HCT116 (cell line): Measurements from ENCODE around the gene DTNB. TPM values are rescaled to one million over a fixed set of nuclear protein-coding genes. Genes with fewer than 3 reads are reported as not detected.

ENCODE experiments used
- ATAC-seq: fragments of 200-7000 bp; cut with Tn5 transposase; 2 replicates; pipeline ENCODE4 v1.9.1; 2020; ENCODE audit warnings: mild to moderate bottlenecking, moderate library complexity
- BruUV-seq: library from RNA; stranded (reverse); fragments of 400-500 nt; replicated peaks from 2 replicates; lab custom pipeline; 2021; lab: Mats Ljungman, UMichigan
- CTCF ChIA-PET: fragments of 300-600 bp; sonication (Branson Sonifier 250); formaldehyde crosslinking; loops from one replicate; lab custom pipeline; 2021; ENCODE audit warnings: antibody characterized with exemption; lab: Charles Lee
- POLR2A ChIA-PET: fragments of 300-600, 350-600 bp; sonication (Branson Sonifier 250); formaldehyde crosslinking; loops from one replicate; lab custom pipeline; 2021; ENCODE audit warnings: antibody characterized with exemption; lab: Charles Lee
- RAD21 ChIA-PET, 2 experiments: fragments of 300-600 bp; sonication (Branson Sonifier 250); formaldehyde crosslinking; loops; one replicate each; lab custom pipeline; 2023; ENCODE audit warnings: low total read pairs in 2 of 2; ENCODE audit not compliant: uncharacterized antibody in 2 of 2, unreplicated experiment in 2 of 2, low non-redundant PET in 1 of 2; lab: Charles Lee
- DNase-seq: peaks from one replicate; pipeline ENCODE4 v3.0.0-alpha.2; 2010; ENCODE audit warnings: low read depth, low spot score
- H2AFZ ChIP-seq: fragments of 200-600 bp; shearing (Covaris generic), sonication (generic); 2 replicates; pipeline ENCODE4 v1.6.1; 2017; ENCODE audit warnings: low read depth, mixed run types, mixed read lengths, antibody characterized with exemption, low read length; ENCODE audit not compliant: poor library complexity, severe bottlenecking
- H3K27ac ChIP-seq: 2 replicates; pipeline ENCODE4 v1.5.1; 2012; ENCODE audit warnings: low read depth, low read length
- H3K27me3 ChIP-seq: fragments of 200-600 bp; sonication (generic); 2 replicates; pipeline ENCODE4 v1.6.1; 2016; ENCODE audit warnings: mixed run types, low read length, mixed read lengths; ENCODE audit not compliant: insufficient read depth
- H3K36me3 ChIP-seq, 2 experiments: fragments of 200-500 bp in 1 of 2; fragments of 200-600 bp in 1 of 2; sonication (Bioruptor generic) in 1 of 2; sonication (generic) in 1 of 2; 2 replicates each; pipeline versions ENCODE4 v1.5.1 to v1.6.1; 2014 to 2016; ENCODE audit warnings: low read length in 2 of 2, inconsistent platforms in 1 of 2, mixed read lengths in 1 of 2, mixed run types in 1 of 2; ENCODE audit not compliant: insufficient read depth in 2 of 2, control insufficient read depth in 1 of 2
- H3K4me1 ChIP-seq, 2 experiments: fragments of 200-600 bp in 1 of 2; sonication (generic) in 1 of 2; 2 replicates each; pipeline versions ENCODE4 v1.5.1 to v1.6.1; 2012 to 2017; ENCODE audit warnings: low read length in 2 of 2, inconsistent platforms in 1 of 2, mild to moderate bottlenecking in 1 of 2, mixed read lengths in 1 of 2, mixed run types in 1 of 2, moderate library complexity in 1 of 2; ENCODE audit not compliant: insufficient read depth in 2 of 2, control insufficient read depth in 1 of 2
- H3K4me2 ChIP-seq: fragments of 200-600 bp; sonication (generic); 2 replicates; pipeline ENCODE4 v1.6.1; 2017; ENCODE audit warnings: mixed run types, low read length, mixed read lengths
- H3K4me3 ChIP-seq, 2 experiments: fragments of 200-600 bp in 1 of 2; sonication (generic) in 1 of 2; replicated peaks in 1 of 2; 2 replicates each; pipeline ENCODE4 v1.5.1; 2011 to 2016; ENCODE audit warnings: low read length in 2 of 2, control low read depth in 1 of 2, low read depth in 1 of 2, mild to moderate bottlenecking in 1 of 2, mixed read lengths in 1 of 2, mixed run types in 1 of 2
- H3K79me2 ChIP-seq: fragments of 200-600 bp; sonication (generic); 2 replicates; pipeline ENCODE4 v1.6.1; 2017; ENCODE audit warnings: mild to moderate bottlenecking, mixed run types, low read length, moderate library complexity, mixed read lengths; ENCODE audit not compliant: insufficient read depth
- H3K9ac ChIP-seq: fragments of 200-600 bp; sonication (generic); 2 replicates; pipeline ENCODE4 v1.6.1; 2016; ENCODE audit warnings: low read length, mixed read lengths
- H3K9me2 ChIP-seq: fragments of 200-600 bp; sonication (generic), shearing (Covaris generic); 2 replicates; pipeline ENCODE4 v1.6.1; 2017; ENCODE audit warnings: mixed run types, mild to moderate bottlenecking, moderate library complexity; ENCODE audit not compliant: insufficient read depth
- H3K9me3 ChIP-seq, 2 experiments: fragments of 200-500 bp in 1 of 2; fragments of 200-600 bp in 1 of 2; sonication (Bioruptor generic) in 1 of 2; sonication (generic) in 1 of 2; 2 replicates each; pipeline ENCODE4 v1.6.1; 2014 to 2017; ENCODE audit warnings: low read length in 2 of 2, mixed read lengths in 2 of 2, inconsistent platforms in 1 of 2, low read depth in 1 of 2, mild to moderate bottlenecking in 1 of 2, mixed run types in 1 of 2, moderate library complexity in 1 of 2; ENCODE audit not compliant: control insufficient read depth in 1 of 2, insufficient read depth in 1 of 2
- H4K20me1 ChIP-seq: fragments of 200-600 bp; sonication (generic), shearing (Covaris generic); 2 replicates; pipeline ENCODE4 v1.6.1; 2017; ENCODE audit warnings: mixed run types, mild to moderate bottlenecking, moderate library complexity; ENCODE audit not compliant: insufficient read depth
- ATF3 ChIP-seq: IDR thresholded peaks from 2 replicates; pipeline ENCODE4 v1.6.1; 2012
- CTCF ChIP-seq, 3 experiments: fragments of 200-600 bp in 1 of 3; sonication (generic) in 1 of 3; IDR thresholded peaks in 2 of 3; conservative IDR thresholded peaks in 1 of 3; 2 replicates each; pipeline ENCODE4 v1.5.1; 2012 to 2017; ENCODE audit warnings: low read depth in 2 of 3, low read length in 2 of 3, antibody characterized with exemption in 1 of 3, borderline replicate concordance in 1 of 3, control low read depth in 1 of 3, mild to moderate bottlenecking in 1 of 3, mixed read lengths in 1 of 3, mixed run types in 1 of 3, moderate library complexity in 1 of 3; ENCODE audit not compliant: insufficient read depth in 1 of 3
- ELF1 ChIP-seq: IDR thresholded peaks from 2 replicates; pipeline ENCODE4 v1.6.1; 2012; ENCODE audit warnings: low read depth, borderline replicate concordance
- EZH2 ChIP-seq: fragments of 200-600 bp; sonication (generic); IDR thresholded peaks from 2 replicates; pipeline ENCODE4 v1.6.1; 2017; ENCODE audit warnings: antibody characterized with exemption, mixed run types
- SIN3A ChIP-seq: IDR thresholded peaks from 2 replicates; pipeline ENCODE4 v1.6.1; 2012; ENCODE audit warnings: low read depth
- SP1 ChIP-seq: IDR thresholded peaks from 2 replicates; pipeline ENCODE4 v1.6.1; 2012; ENCODE audit warnings: low read depth
- SRF ChIP-seq: IDR thresholded peaks from 2 replicates; pipeline ENCODE4 v1.6.1; 2012; ENCODE audit warnings: low read depth
- ZBTB33 ChIP-seq: IDR thresholded peaks from 2 replicates; pipeline ENCODE4 v1.6.1; 2011; ENCODE audit warnings: mild to moderate bottlenecking, low read length, moderate library complexity; ENCODE audit not compliant: insufficient replicate concordance; ENCODE audit errors: extremely low read depth
- intact Hi-C: fragments of 100-400 bp; cut with micrococcal nuclease; formaldehyde crosslinking; loops from 2 replicates; pipeline ENCODE4 v1.10.0; 2022
- total RNA-seq: library from RNA; stranded (reverse); gene quantifications from one replicate; pipeline ENCODE4 v1.2.1, GENCODE V29; 2021; ENCODE audit not compliant: unreplicated experiment

DTNB gene
- total RNA-seq, 1 experiment from 2014 or later: 30.2 TPM

GRCh38 chr2:25682082-25682481 is 8.7 kb upstream of the DTNB start:
- H4K20me1 ChIP-seq: no peaks in the 10 kb centered on the region
- no peaks in the 10 kb centered on the region for H3K4me1 ChIP-seq
- H3K9me3 ChIP-seq: no peaks in the 10 kb centered on the region
- H3K9me2 ChIP-seq: no peaks in the 10 kb centered on the region
- no peak for DNase-seq
- ChIA-PET POLR2A (no interaction called here), RAD21 (no interaction called here)
- no peak overlapping the region for H2AFZ ChIP-seq
- H3K27me3 ChIP-seq: no peaks in the 10 kb centered on the region
- TF ChIP-seq SP1: no peak
- TF ChIP-seq, all 23 proteins: peak for 0
- ATAC-seq: no peak
- Histone ChIP-seq H3K36me3 (no peaks in the 10 kb centered on the region), H3K79me2 (no peaks in the 10 kb centered on the region), H3K4me2 (no peak overlapping the region), H3K27ac (no peak overlapping the region), H3K9ac (no peak overlapping the region), H3K4me3 (no peak overlapping the region)
- CTCF ChIA-PET: no interaction called here
- intact Hi-C loops: no loop called here
- BruUV-seq: no TSS peak

- DNase-seq: no peak
- RAD21 ChIA-PET: no interaction called here
- intact Hi-C loops: no loop called here
- Histone ChIP-seq H3K27me3 (no peaks in the 10 kb centered on the region), H3K36me3 (no peaks in the 10 kb centered on the region), H3K9ac (no peak overlapping the region), H3K79me2 (no peaks in the 10 kb centered on the region), H3K27ac (no peak overlapping the region), H3K4me3 (no peak overlapping the region), H3K4me2 (no peak overlapping the region), H3K4me1 (peaks cover 4 to 10% of the 10 kb centered on the region in 2 experiments), H4K20me1 (no peaks in the 10 kb centered on the region), H3K9me3 (no peaks in the 10 kb centered on the region), H2AFZ (no peak overlapping the region), H3K9me2 (no peaks in the 10 kb centered on the region)
- ATAC-seq: no peak
- TF ChIP-seq ZBTB33: no peak
- TF ChIP-seq CTCF (IDR thresholded peaks at IDR 0.05 in 2 of 3, conservative IDR thresholded peaks at IDR 0.05 in 1 of 3; ENCODE audit: borderline replicate concordance in 1 of 3, insufficient read depth in 1 of 3, low read depth in 2 of 3, low read length in 2 of 3): no peak
- no peak for TF ChIP-seq SRF
- no peak for TF ChIP-seq SIN3A
- no peak for TF ChIP-seq ATF3
- TF ChIP-seq ELF1: no peak
- TF ChIP-seq EZH2: no peak
- CTCF ChIA-PET: no interaction called here
- no TSS peak for BruUV-seq
- POLR2A ChIA-PET: no interaction called here
Measured at GRCh38 chr2:25677877-25678276, 4.5 kb upstream of the DTNB start.
